NT2/D1 (cell line): ENCODE results near the gene USP6NL.

Source experiments
- DNase-seq: peaks from one replicate; pipeline ENCODE4 v3.0.0-alpha.2; 2011; ENCODE audit warnings: low read depth, low spot score
- H3K27me3 ChIP-seq: 2 replicates; pipeline ENCODE4 v1.6.0; 2011; ENCODE audit warnings: mild to moderate bottlenecking; ENCODE audit not compliant: insufficient read length, insufficient read depth
- H3K36me3 ChIP-seq: 2 replicates; pipeline ENCODE4 v1.6.1; 2011; ENCODE audit warnings: mild to moderate bottlenecking, low read length, mixed read lengths; ENCODE audit not compliant: insufficient read depth, insufficient read length
- H3K4me1 ChIP-seq: 2 replicates; pipeline ENCODE4 v1.5.1; 2011; ENCODE audit not compliant: insufficient read depth, insufficient read length
- H3K4me3 ChIP-seq: 2 replicates; pipeline ENCODE4 v1.5.1; 2011; ENCODE audit warnings: low read depth; ENCODE audit not compliant: insufficient read length
- H3K9ac ChIP-seq: 2 replicates; pipeline ENCODE4 v1.6.0; 2011; ENCODE audit warnings: low read depth; ENCODE audit not compliant: insufficient read length
- H3K9me3 ChIP-seq: 2 replicates; pipeline ENCODE4 v1.5.1; 2011; ENCODE audit warnings: mild to moderate bottlenecking, low read length; ENCODE audit not compliant: insufficient read depth
- SUZ12 ChIP-seq: IDR thresholded peaks from 2 replicates; pipeline ENCODE4 v1.6.1; 2011; ENCODE audit not compliant: insufficient read length, insufficient read depth; ENCODE audit errors: extremely low read depth
- YY1 ChIP-seq: IDR thresholded peaks from 2 replicates; pipeline ENCODE4 v1.6.1; 2011; ENCODE audit not compliant: insufficient read length, insufficient read depth
- ZNF274 ChIP-seq: IDR thresholded peaks from 2 replicates; pipeline ENCODE4 v1.6.1; 2011; ENCODE audit warnings: mild to moderate bottlenecking, low read depth, low read length

Gene USP6NL

GRCh38 chr10:11600280-11600679, 11.2 kb downstream of the USP6NL start:
- TF ChIP-seq YY1 (no peak), SUZ12 (no peak), ZNF274 (no peak)
- H3K9ac ChIP-seq: no peak overlapping the region
- H3K4me3 ChIP-seq: no peak overlapping the region

DNA sequence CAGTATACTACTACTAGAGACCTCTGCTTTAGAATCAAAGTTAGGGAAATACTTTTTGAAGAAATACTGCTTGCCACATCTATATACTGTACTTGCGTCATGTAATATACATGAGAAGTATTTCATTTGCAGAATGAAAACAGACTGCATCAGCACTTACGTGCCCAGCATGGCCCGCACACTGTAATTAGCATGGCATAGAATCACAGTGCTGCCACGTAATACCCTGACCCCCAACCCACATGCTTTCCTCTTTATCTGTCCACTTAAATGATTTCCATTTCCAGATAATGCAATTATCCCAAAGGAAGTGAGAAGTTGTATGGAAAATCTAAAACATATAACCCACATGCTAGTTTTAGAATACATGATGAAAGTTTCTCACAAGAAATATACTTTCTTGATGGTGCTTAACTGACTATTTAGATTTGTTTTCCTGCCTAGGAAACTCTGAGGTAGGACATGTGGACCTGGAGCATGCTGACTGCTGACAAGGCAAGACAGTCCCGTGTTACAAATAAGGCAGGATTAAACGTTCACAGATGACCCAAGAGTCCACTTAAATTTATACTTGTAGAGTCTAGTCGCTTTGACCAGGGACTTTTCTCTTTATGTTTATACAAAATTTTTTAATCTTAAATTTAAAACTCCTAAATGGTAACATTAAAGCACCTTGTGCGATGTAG, 12.6 kb downstream of the USP6NL start:
- TF ChIP-seq ZNF274 (no peak), SUZ12 (no peak), YY1 (no peak)
- Histone ChIP-seq H3K4me3 (no peak overlapping the region), H3K9me3 (no peaks in the 10 kb centered on the region), H3K36me3 (peaks cover 4% of the 10 kb centered on the region), H3K27me3 (no peaks in the 10 kb centered on the region), H3K4me1 (no peaks in the 10 kb centered on the region), H3K9ac (no peak overlapping the region)
- no peak for DNase-seq

More at GRCh38 chr10:11600280-11600679, 11.2 kb downstream of the USP6NL start:
- DNase-seq: no peak
- Histone ChIP-seq H3K4me1 (no peaks in the 10 kb centered on the region), H3K27me3 (no peaks in the 10 kb centered on the region), H3K36me3 (peaks cover 4% of the 10 kb centered on the region), H3K9me3 (peaks cover 1% of the 10 kb centered on the region; the same call in 1 of the 2 replicates)

- Histone ChIP-seq H3K27me3 (no peaks in the 10 kb centered on the region), H3K36me3 (peaks cover 4% of the 10 kb centered on the region), H3K9ac (no peak overlapping the region), H3K9me3 (no peaks in the 10 kb centered on the region), H3K4me3 (no peak overlapping the region), H3K4me1 (no peaks in the 10 kb centered on the region)
- DNase-seq: no peak
- TF ChIP-seq ZNF274 (no peak), YY1 (no peak), SUZ12 (no peak)
Measured at GRCh38 chr10:11597470-11597869, 14.0 kb downstream of the USP6NL start.

GRCh38 chr10:11595395-11595692, 16.1 kb downstream of the USP6NL start:
- no peak overlapping the region for H3K9ac ChIP-seq
- H3K27me3 ChIP-seq: no peaks in the 10 kb centered on the region
- H3K9me3 ChIP-seq: no peaks in the 10 kb centered on the region
- no peaks in the 10 kb centered on the region for H3K4me1 ChIP-seq
- TF ChIP-seq ZNF274: no peak
- no peak for TF ChIP-seq YY1
- no peak for TF ChIP-seq SUZ12
- no peaks in the 10 kb centered on the region for H3K36me3 ChIP-seq
- H3K4me3 ChIP-seq: no peak overlapping the region
- no peak for DNase-seq

DNA sequence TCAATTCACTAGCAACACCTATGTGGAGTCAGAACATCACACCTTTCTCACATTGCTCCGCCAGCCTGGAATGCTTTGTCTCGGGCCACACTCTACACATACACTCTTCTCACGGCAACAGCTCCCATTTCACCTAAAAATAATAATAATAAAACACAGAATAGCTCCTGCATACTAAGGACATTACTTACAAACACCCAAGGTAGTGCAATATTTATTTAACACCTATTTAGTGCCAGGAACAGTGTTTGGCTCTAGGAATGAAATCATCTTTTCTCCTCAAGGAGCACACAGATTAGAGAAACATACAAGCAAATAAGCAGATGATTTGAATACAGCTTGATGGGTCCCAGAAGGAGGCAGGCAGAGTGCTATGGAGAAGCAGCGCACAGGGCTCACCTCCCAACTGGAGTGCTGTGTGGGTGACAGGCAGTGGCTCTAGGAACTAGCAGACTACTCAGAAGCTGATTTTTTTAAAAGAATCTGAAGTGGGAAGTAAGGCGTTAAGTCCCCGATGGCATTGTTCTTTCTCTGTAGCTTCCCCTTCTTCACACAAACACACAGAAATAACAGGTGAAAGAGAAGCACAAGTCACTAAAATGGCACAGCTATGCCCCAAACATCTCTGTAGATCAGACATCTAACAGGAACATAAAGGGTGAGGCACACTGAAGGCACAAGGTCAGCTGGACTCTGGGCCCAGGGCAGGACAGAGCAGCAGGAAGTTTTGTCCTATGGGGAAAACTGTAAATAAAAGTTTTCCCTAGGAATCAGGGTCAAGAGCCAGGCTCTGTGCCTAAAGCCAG, 16.7 kb downstream of the USP6NL start:
- no peak for DNase-seq
- H3K36me3 ChIP-seq: no peaks in the 10 kb centered on the region
- no peaks in the 10 kb centered on the region for H3K4me1 ChIP-seq

DNA sequence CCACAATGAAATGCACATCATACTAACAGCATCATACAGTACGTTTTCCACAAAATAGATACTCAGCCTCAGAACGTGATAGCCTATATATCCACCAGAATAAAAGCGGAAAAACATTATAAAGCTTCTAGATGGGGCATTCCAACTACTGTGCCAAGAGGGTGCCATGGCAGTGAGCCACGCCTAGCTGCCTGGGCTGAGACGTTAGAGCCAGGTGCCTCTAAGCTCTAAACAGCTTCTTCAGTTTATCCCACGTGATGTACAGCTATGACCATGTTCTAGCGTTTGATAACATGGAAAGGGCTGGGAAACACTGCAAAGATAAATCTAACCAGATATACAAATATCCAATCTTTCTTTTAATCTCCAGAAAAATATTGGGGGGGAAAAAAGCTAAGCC, 17.8 kb downstream of the USP6NL start:
- Histone ChIP-seq H3K4me1 (no peaks in the 10 kb centered on the region), H3K4me3 (no peak overlapping the region), H3K9me3 (no peaks in the 10 kb centered on the region), H3K27me3 (no peaks in the 10 kb centered on the region), H3K36me3 (no peaks in the 10 kb centered on the region), H3K9ac (no peak overlapping the region)
- TF ChIP-seq SUZ12 (no peak), YY1 (no peak), ZNF274 (no peak)
- DNase-seq: no peak

More for the DNA sequence above, 16.7 kb downstream of the USP6NL start:
- Histone ChIP-seq H3K27me3 (no peaks in the 10 kb centered on the region), H3K9ac (no peak overlapping the region), H3K9me3 (no peaks in the 10 kb centered on the region), H3K4me3 (no peak overlapping the region)
- TF ChIP-seq ZNF274 (no peak), SUZ12 (no peak), YY1 (no peak)

DNA sequence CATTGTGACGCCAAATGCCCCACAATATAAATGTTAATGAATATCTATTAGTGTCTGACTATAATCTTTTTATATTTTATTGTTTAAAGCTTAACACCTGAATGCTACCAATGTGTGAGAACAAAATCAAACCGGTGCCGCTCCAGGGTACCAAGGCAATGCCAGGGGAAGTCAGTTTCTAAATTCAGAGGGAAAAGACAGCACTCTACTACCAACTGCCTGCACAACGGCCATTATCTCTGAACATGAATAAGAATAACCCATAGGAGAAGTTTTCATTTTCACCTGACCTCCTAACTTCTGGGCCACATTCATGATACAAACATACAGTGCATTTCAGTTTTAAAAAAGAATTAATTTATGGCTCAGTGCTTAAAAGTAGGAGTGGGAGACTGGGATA, 21.7 kb downstream of the USP6NL start:
- Histone ChIP-seq H3K9me3 (peaks cover 13% of the 10 kb centered on the region; the same call in 1 of the 2 replicates), H3K9ac (no peak overlapping the region), H3K4me3 (no peak overlapping the region), H3K36me3 (no peaks in the 10 kb centered on the region), H3K4me1 (no peaks in the 10 kb centered on the region), H3K27me3 (no peaks in the 10 kb centered on the region)
- TF ChIP-seq ZNF274 (no peak), SUZ12 (no peak), YY1 (no peak)
- no peak for DNase-seq
